GM21360 (cell line): ENCODE data around the gene DDX10.
"Not testable (repeated sequence)": the region's sequence is repeated elsewhere in the genome, so short reads cannot be mapped to it uniquely, and the experiment has no call there.

Experiments used
- ATAC-seq: cut with Tn5 transposase; IDR thresholded peaks from one replicate; pipeline ENCODE4 v1.9.1; 2021; ENCODE audit warnings: mild to moderate bottlenecking, moderate library complexity; ENCODE audit not compliant: unreplicated experiment

DDX10 gene

DNA sequence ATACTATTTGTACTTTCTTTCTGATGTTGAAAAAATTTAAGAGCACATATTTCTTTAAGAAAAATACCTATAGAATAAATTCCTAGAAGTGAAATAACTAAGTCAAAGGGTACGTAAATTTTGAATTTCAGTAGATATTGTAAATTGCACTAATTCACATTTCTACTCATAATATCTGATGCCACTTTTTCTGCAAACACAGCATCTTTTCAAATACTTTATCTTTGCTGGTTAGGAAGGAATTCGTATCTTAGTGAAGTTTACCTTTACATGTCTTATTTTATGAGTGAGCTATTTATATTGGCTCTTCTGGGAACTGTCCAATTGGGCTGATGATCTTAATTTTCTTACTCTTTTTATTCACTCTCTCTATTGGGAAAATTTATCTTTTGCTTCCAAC is 148.2 kb downstream of the DDX10 start:
- ATAC-seq, result no peak

DNA sequence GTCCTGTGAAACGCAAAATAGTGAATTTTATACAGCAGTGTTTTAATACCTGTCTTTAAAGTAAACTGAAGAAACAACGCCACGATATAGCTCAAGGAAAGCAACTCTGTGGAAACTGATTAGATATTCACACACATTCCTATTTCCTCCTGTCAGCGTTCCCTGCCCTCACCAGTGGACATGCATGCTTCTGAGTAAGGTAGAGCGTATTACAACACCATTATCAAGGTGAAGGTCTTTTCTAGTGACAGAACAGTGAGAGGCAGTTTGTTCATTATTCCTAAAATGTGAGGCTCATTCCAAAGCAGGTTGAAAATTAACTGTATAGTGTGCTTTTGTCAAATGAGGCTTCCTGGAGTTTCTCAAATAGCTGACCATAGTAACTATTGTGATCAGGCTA is 153.1 kb downstream of the DDX10 start:
- ATAC-seq, result no peak

DNA sequence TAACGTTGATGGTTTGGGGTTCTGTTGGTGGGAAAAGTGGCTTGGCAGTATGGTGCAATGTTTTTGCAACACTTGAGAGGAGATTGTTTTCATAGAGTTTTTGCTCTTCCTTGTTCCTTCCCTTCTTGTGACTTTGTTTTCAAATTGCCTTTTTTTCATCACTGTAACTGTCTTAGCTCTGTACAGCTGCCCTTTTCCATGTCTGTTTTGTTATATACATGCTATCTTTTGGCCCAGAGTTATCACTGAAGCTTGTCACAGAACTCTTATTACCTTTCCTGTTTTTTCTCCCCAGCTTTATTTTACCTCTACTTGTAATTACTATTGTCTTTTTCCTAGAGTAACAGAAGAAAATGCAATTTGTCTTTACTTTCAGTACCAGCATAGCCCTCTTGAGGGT is 154.1 kb downstream of the DDX10 start:
- ATAC-seq, result no peak

DNA sequence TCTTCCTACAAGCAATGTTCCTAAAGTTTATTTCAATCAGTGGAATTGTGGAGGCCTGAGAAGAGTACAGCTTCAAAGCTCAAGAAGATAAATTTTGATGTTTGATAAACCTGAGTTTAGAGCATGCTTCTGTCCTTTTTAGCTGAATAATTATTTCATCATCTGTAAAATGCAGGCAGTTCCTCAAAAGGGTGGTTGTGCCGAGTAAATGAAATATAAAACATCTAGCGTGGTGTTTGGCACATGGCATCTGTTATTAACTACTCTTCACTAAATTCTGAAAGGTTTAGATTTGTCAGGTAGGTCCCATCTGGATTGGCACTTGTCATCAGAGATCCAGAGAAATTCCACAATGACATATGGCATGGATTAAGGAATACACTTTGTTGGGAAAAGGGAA is 155.1 kb downstream of the DDX10 start:
- no peak for ATAC-seq

DNA sequence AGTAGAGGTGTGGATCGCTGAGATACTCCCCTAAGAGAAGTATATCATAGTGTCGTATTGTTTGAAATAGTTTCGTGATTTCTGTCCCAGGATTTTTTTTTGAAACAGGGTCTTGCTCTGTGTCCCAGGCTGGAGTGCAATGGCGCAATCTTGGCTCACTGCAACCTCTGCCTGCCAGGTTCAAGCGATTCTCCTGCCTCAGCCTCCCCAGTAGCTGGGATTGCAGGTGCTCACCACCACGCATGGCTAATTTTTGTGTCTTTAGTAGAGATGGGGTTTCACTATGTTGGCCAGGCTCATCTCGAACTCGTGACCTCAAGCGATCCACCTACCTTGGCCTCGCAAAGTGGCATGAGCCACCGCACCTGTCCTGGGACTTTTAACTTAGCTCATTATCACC is 159.1 kb downstream of the DDX10 start:
- ATAC-seq, result not testable (repeated sequence)

DNA sequence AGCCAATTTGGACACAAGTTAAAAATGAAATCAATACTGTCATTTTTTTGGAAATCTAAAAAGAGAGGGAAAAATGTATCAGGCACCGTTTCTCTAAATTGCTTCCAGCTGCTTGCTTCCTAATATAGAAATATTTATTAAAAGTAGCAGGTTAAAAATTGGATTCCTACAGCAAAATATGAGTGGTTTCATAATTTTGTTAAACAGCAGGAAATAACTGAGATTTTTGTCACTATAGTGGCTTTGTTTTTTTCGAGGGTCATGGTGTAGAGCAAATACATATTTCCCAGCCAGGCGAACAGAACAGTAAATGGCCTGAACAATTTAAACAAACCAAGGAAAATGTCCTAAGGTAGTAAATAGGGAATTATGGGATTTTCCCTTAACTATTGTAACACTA is 159.7 kb downstream of the DDX10 start:
- no peak for ATAC-seq

DNA sequence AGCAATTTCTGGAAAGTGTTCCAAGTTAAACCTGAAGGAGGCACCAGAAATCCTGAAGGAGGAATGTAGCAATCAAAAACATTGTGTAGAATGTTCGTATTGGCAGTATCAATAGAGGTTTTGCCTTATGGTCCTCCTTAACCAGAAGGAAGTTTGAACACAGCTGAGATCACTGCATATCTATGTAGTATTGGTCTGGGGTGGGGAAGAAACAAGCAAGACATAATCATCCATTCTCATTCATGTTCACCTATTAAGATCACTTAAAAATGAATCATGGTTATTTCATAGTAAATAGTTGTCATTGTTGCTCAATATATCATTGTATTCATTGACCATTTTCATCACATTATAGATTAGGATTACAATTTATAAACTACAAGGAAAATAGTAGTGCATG is 160.5 kb downstream of the DDX10 start:
- no peak for ATAC-seq

DNA sequence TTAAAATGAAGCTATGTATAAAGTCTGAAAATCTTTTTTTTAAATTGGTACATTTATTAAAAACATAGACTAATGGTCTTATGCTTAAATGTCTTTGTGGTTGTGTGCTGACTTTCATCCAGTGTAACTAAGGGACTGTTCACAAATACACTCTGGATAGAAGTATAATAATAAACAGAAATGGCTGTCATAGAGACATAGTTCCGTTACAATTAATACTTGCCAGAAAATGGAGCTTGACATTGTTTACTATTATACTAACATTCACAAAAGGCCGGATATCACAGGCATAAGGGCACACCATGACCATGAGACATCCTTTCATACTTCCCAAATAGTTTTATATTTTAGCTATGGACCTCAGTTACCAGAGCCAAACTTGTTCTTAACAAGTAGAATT is 161.3 kb downstream of the DDX10 start:
- no peak for ATAC-seq

DNA sequence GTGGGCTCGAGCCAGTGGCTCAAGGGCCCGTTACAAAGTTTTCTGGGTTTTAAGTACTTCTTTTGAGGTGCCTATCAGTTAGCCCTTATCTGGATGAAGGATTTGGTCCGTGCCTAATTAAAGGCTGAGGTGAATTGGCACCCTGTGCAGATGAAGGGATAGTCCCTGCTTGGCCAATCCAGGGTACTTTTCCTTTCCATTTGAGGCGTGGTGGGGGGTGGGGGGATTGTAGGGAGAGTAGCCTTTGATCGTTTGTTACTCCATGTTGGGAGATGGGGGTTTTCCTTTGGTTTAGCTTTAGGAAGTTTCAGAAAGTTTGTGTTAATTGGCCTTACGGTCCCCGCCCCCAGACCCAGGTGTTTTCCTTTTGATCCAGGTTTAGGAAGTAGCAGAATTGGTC is 170.8 kb downstream of the DDX10 start:
- ATAC-seq, result no peak

DNA sequence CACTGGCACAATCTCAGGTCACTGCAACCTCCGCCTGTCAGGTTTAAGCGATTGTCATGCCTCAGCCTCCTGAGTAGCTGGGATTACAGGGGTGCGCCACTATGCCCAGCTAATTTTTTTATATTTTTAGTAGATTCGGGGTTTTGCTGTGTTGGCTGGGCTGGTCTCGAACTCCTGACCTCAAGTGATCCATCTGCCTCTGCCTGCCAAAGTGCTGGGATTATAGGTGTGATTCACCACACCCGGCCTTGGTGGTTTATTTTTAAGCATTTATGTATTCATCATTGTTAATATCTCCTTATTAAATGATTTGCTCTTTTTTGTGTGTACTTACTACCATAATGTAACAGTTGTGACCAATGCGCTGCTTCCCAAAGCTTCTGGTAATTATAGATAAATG is 171.7 kb downstream of the DDX10 start:
- no peak for ATAC-seq

DNA sequence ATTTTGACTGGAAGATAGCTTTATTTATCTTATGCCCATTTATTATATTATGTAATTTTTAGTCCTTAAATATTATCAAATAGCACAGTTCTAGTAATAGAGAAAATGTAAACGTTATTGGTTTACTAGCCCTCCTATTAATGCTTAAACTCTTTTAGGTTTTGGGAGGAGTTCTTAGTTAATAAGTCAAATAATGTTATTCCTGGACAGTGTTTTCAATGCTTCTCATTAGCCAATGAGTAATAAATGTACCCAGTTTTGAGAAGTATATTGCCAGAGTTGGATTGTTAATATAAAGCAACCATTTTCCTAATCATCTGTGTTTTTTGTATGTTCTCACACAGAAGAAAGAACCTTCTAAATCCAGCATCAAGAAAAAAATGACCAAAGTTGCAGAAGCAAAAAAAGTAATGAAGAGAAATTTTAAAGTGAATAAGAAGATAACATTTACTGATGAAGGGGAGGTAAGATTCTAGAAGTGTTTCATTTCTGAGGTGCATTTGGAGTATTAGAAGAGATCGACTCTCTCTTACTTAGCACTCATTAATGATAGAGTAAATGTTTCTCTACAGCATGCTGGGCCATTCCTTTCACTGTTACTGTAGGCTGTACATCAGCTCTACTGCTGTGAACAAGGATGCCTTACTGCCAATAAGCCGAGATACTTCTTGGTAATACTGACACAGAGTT is 173.4 kb downstream of the DDX10 start:
- ATAC-seq, result no peak

DNA sequence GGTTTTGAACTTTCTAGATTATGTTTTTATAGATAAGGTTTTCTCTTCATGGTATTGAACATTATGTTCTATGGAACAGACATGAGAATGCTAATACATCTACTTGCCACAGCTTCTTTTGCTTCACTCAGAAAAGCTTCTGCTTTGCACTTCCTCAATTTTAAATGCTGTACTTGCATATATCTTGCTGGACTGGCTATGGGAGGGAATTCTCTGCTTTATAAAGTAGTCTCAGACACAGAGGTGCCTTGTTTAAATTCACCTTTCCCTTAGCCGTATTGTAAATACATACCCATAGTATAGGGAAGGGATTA is 173.9 kb downstream of the DDX10 start:
- no peak for ATAC-seq

DNA sequence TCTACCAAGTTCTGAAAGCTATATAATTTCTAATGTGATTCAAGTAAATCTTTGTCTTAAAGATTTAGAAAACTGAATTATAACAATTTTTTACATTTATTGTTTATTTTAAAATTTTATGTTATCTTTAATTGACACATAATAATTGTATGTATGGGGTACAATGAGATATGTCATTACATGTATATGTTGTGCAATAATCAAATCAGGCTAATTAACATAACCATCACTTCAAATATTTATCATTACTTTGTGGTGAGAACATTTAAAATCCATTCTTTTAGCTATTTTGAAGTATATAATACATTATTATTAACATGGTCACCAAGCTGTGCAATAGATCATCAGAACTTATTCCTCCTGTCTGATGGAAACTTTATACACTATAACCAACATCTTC is 181.1 kb downstream of the DDX10 start:
- ATAC-seq, result no peak

DNA sequence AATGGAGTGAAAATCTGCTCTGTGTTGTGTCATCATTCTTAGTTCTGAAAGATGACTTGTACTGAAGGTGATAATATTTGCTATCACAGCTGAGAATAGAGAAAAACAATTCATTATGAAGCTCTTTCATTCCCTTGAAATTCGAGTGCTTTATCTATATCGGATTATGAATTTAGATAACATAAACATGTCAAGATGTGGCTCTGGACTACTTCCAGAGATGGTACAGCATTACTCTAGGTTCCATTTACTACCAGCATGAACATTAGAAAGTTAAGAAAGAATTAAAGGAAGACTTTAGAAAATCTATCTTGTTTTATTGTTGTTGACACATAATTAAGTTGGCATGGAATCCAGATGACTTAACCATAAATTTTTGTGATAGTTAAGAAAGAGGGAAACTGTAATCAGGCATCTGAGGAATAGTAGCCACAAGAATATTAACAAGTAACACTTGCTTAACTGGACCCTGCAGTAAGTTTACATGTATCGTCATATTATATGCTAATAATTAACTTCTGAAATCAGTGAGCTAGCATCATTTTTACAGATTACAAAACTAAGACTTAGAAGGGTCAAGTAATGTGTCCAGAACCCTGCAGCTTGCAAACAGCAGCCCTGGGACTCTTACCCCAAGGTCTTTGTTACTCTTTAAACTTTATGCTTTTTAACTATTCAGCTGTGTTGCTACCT is 182.6 kb downstream of the DDX10 start:
- no peak for ATAC-seq

DNA sequence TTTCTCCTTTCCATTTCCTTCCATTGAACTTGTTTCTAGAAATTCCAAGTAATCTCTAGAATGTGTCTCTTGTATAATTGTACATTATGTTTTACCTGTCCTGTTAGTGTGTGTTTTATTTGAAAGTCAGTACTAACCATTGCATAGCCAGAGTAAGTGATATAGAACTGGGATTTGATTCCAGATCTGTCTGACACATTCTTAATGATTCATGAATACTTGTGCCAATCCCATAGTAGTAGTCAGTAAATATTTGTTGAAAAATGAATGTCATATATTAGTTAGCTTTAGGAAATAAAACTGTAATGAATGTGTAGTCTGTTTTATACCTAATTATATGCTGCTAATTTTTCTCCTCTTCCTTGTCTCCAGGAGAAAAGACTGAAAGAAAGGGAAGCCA is 186.9 kb downstream of the DDX10 start:
- no peak for ATAC-seq

DNA sequence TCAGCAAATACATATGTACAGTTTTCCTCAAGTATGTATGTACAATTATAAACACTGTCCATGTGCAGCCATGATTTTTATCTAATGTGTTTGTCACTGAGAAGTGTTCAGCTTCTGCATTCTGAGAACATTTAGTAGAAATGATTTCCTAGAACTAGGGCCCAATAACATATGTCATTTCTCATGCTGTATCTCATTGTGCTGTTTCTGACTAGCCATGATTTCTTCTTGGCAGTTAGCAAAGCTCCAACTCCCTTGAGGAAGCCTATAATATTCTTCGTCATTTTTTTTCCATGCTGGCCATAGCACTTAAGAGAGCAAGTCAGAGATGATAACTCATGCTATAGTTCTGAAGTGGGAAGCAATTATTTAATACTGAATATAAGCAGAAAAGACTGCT is 187.8 kb downstream of the DDX10 start:
- ATAC-seq, result no peak

DNA sequence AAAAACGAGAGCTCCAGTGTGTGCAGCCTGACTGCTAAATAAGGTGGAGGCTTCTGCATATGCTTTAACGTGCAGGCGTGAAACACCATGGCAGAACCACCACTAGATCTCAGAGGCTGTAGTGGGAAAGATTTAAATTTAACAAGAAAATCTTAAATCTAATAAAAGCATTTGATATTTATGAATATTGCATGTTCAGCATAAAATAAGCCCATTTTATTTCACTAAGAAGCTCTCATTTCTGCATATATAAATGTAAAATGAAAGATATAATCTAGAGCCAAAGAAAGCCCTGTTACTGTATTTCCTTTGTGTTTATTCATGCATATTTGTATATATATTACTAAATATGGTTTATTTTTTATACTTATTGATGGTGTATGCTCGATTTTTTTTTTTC is 188.3 kb downstream of the DDX10 start:
- ATAC-seq, result no peak

DNA sequence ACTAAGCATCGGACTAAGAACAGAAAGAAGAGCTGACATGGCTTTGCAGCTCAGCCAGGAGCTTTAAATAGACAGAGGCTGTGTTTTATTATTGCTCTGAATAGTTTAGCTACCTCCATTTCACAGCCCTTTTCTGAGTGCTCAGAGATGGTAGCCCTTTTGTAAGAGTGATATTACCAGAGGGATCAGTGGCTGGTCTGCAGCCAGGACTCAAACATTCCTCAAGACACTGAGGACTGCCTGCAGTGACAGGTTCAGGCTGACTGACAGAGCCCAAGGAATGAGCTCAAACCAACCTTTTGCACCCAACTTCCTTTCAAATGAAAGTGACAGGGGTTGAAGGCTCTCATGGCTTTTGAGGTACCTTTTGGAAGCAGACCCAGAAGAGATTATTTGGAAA is 189.0 kb downstream of the DDX10 start:
- peak; percentile 54 for ATAC-seq

DNA sequence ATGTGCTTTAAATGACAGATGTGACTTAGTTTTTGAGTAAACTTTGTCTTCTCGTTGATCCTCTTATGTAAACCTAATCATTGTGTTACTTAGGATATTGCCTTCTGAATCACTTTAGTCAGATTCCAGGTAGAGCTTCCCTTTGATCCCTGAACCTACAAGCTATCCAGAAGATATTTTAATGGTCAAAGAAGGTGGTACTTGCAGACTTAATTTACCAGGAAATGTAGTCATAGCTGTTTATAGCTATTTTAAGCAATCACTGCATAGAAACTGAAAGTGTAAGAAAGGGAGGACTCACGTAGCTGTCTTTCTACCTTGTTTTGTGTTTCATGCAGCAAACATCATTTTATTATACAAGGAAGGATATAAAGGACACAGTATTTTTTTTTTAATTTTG is 189.5 kb downstream of the DDX10 start:
- ATAC-seq, result peak; percentile 92

DNA sequence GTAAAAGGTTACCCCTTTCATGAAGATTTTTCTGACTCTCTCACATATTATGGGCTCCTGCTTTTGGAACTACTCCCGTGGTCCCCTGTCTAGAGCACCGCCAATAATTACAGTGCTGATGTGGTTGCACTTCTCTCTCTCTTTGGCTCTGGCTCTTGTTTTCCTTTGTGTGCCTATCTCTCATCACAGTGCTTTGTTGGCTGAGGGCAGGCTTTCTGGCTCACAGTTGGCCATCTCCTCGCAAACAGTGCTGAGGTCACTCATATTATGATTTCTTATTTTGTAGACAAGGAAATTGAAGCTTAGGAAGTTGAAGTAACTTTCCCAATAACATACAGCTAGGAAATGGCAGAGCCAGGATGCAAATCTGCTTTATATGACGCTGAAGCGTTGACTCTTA is 192.5 kb downstream of the DDX10 start:
- no peak for ATAC-seq

DNA sequence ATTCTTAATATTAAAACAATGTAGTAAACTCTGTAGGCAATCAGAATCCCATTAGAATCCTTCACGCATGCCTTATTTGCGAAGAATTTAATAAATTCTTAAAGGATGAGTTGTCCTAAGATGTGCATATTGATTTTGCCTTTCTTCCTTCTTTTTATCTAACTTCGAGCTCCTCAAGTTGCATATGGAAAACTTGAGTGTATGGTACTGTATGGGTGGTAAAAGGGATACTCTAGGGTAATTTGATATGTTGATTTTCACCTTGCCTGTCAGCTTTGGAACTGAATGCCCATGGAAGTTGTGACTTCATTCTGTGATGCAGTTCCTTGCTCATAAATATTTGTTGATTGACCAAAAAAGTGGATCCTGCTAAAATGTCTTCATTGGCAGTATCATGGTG is 193.8 kb downstream of the DDX10 start:
- no peak for ATAC-seq

DNA sequence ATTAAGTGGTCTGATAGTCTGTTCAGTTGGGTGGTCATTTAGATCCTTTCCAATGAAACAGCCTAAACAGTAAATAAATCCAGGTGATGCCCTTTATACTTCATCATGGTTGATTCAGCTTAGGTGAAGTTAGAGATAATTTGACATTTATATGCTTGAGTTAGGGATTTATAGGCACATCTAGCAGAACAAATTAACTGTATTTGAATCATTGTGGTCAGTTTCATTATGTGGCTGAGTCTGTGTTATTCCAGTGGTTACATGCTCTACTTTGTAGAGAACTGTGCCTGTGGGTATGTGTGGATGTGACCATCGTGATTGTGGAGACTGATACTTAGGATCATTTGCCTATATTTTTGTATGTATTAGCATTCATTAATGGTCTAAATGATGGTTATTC is 194.6 kb downstream of the DDX10 start:
- no peak for ATAC-seq

DNA sequence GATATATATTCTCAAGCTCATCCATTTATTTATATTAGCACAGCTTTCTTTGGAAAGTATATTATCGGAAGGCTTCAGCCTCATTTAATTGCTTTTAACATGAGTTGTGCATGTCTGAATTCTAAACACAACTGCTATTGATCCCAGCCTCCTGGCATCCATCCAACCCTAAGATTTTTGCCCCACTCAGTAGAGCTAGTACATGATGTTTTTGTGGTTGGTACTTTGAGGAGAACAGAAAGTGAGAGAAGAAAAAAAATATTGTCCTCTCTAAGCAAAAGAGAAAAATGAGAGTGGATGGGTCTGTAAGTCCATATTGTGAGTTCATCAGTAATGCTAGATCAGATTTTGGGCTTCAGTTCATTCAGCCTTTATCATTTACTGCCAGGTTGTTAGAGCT is 198.7 kb downstream of the DDX10 start:
- ATAC-seq, result no peak
